Fibroblast of skin of abdomen (primary cell): Measurements from ENCODE around the gene PFDN2.

Experiments used
- DNase-seq: peaks from one replicate; pipeline ENCODE4 v3.0.0-alpha.2; 2013

Gene PFDN2

GRCh38 chr1:161051219-161051618 lies 66.6 kb downstream of the PFDN2 start:
- no peak for DNase-seq
